ENCODE measurements around the gene GLI3.

Gene GLI3

GRCh38 chr7:41955893-41956675 lies 280.9 kb downstream of the GLI3 start:
- H3K36me3 ChIP-seq (ENCODE audit: insufficient read depth, low read length) = no peaks in the 10 kb centered on the region
- no peak for ATAC-seq (ENCODE audit: insufficient read depth, low read depth)
- no peak overlapping the region for H2AFZ ChIP-seq (ENCODE audit: low read depth, low read length)
- H3K27me3 ChIP-seq (ENCODE audit: insufficient read depth, low read length, poor library complexity) = no peaks in the 10 kb centered on the region
- TF ChIP-seq CTCF (IDR thresholded peaks at IDR 0.05; ENCODE audit: borderline replicate concordance, extremely low read depth, low read length, poor library complexity, severe bottlenecking) (no peak), EZH2 (IDR thresholded peaks at IDR 0.05; ENCODE audit: borderline replicate concordance, low read depth, low read length, severe bottlenecking) (no peak)
- H3K9ac ChIP-seq (ENCODE audit: low read depth, low read length) = no peak overlapping the region
- no peak overlapping the region for H3K4me3 ChIP-seq (ENCODE audit: low read depth in 1 of 2, low read length in 2 of 2)
- no peaks in the 10 kb centered on the region for H3K4me1 ChIP-seq (ENCODE audit: insufficient read depth, low read length)
- H3K27ac ChIP-seq (ENCODE audit: low read length) = no peak overlapping the region
- no peak overlapping the region for H3K4me2 ChIP-seq (ENCODE audit: insufficient read depth, low read length)
- H3K9me3 ChIP-seq (ENCODE audit: insufficient read depth, low read length, severe bottlenecking) = no peaks in the 10 kb centered on the region
- no peaks in the 10 kb centered on the region for H3K79me2 ChIP-seq (ENCODE audit: insufficient read depth, low read length)
- DNase-seq = no peak
- H4K20me1 ChIP-seq (ENCODE audit: insufficient read depth, low read length) = no peaks in the 10 kb centered on the region

- H4K20me1 ChIP-seq (ENCODE audit: insufficient read depth, low read length) = no peaks in the 10 kb centered on the region
- no peak overlapping the region for H3K4me2 ChIP-seq (ENCODE audit: insufficient read depth, low read length)
- no peaks in the 10 kb centered on the region for H3K9me3 ChIP-seq (ENCODE audit: insufficient read depth, low read length, severe bottlenecking)
- H3K27me3 ChIP-seq (ENCODE audit: insufficient read depth, low read length, poor library complexity) = no peaks in the 10 kb centered on the region
- no peak overlapping the region for H3K4me3 ChIP-seq (ENCODE audit: low read depth in 1 of 2, low read length in 2 of 2)
- TF ChIP-seq EZH2 (IDR thresholded peaks at IDR 0.05; ENCODE audit: borderline replicate concordance, low read depth, low read length, severe bottlenecking) = no peak
- no peak for TF ChIP-seq CTCF (IDR thresholded peaks at IDR 0.05; ENCODE audit: borderline replicate concordance, extremely low read depth, low read length, poor library complexity, severe bottlenecking)
- H3K9ac ChIP-seq (ENCODE audit: low read depth, low read length) = no peak overlapping the region
- no peak overlapping the region for H3K27ac ChIP-seq (ENCODE audit: low read length)
- ATAC-seq (ENCODE audit: insufficient read depth, low read depth) (no peak), DNase-seq (no peak)
- H2AFZ ChIP-seq (ENCODE audit: low read depth, low read length) = no peak overlapping the region
- H3K4me1 ChIP-seq (ENCODE audit: insufficient read depth, low read length) = no peaks in the 10 kb centered on the region
- H3K36me3 ChIP-seq (ENCODE audit: insufficient read depth, low read length) = no peaks in the 10 kb centered on the region
- no peaks in the 10 kb centered on the region for H3K79me2 ChIP-seq (ENCODE audit: insufficient read depth, low read length)
Observed at GRCh38 chr7:41955451-41955850, 281.6 kb downstream of the GLI3 start.

GRCh38 chr7:41954976-41955375 lies 282.0 kb downstream of the GLI3 start:
- Histone ChIP-seq H3K4me2 (ENCODE audit: insufficient read depth, low read length) (no peak overlapping the region), H3K9me3 (ENCODE audit: insufficient read depth, low read length, severe bottlenecking) (no peaks in the 10 kb centered on the region), H2AFZ (ENCODE audit: low read depth, low read length) (no peak overlapping the region), H3K4me1 (ENCODE audit: insufficient read depth, low read length) (no peaks in the 10 kb centered on the region), H3K79me2 (ENCODE audit: insufficient read depth, low read length) (no peaks in the 10 kb centered on the region), H3K9ac (ENCODE audit: low read depth, low read length) (no peak overlapping the region), H3K36me3 (ENCODE audit: insufficient read depth, low read length) (no peaks in the 10 kb centered on the region), H3K4me3 (ENCODE audit: low read depth in 1 of 2, low read length in 2 of 2) (no peak overlapping the region), H4K20me1 (ENCODE audit: insufficient read depth, low read length) (no peaks in the 10 kb centered on the region), H3K27me3 (ENCODE audit: insufficient read depth, low read length, poor library complexity) (no peaks in the 10 kb centered on the region), H3K27ac (ENCODE audit: low read length) (no peak overlapping the region)
- ATAC-seq (ENCODE audit: insufficient read depth, low read depth) = no peak
- TF ChIP-seq EZH2 (IDR thresholded peaks at IDR 0.05; ENCODE audit: borderline replicate concordance, low read depth, low read length, severe bottlenecking) (no peak), CTCF (IDR thresholded peaks at IDR 0.05; ENCODE audit: borderline replicate concordance, extremely low read depth, low read length, poor library complexity, severe bottlenecking) (no peak)
- DNase-seq = no peak

Measured in DND-41 (cell line).